Liver (tissue), 3 donors: ENCODE measurements around the gene CHL1.

Experiments used
- CTCF ChIP-seq: fragments of 150-350 bp; IDR thresholded peaks from 2 replicates; pipeline ENCODE4 v1.5.1; 2017; ENCODE audit warnings: improper control_type of control experiment, low read depth, low read length; ENCODE audit not compliant: missing input control
- GABPA ChIP-seq, 2 donors: IDR thresholded peaks in 1 of 2; conservative IDR thresholded peaks in 1 of 2; 2 replicates each; pipeline ENCODE4 v1.6.1; 2016; ENCODE audit warnings: antibody characterized with exemption in 2 of 2, mild to moderate bottlenecking in 1 of 2, moderate library complexity in 1 of 2
- RAD21 ChIP-seq, 2 donors: IDR thresholded peaks; 2 replicates each; pipeline ENCODE4 v1.6.1; 2016; ENCODE audit warnings: antibody characterized with exemption in 2 of 2, mild to moderate bottlenecking in 2 of 2
- TAF1 ChIP-seq: conservative IDR thresholded peaks from 2 replicates; pipeline ENCODE4 v1.6.1; 2016; ENCODE audit warnings: antibody characterized with exemption, mild to moderate bottlenecking
- ZBTB33 ChIP-seq: IDR thresholded peaks from 2 replicates; pipeline ENCODE4 v1.6.1; 2016; ENCODE audit warnings: antibody characterized with exemption
- donor health status: healthy.
- donor health status: healthy.

- TF ChIP-seq TAF1 = no peak
- TF ChIP-seq RAD21 (IDR thresholded peaks at IDR 0.05) = no peak
- no peak for TF ChIP-seq CTCF
- TF ChIP-seq ZBTB33 = no peak
- no peak for TF ChIP-seq GABPA (IDR thresholded peaks at IDR 0.05 in 1 of 2, conservative IDR thresholded peaks at IDR 0.05 in 1 of 2)
Observed at GRCh38 chr3:399647-400046, 203.1 kb downstream of the CHL1 start.
